HG03175 (cell line): ENCODE data around the gene SMC1B.
"Not testable (repeated sequence)": the region's sequence is repeated elsewhere in the genome, so short reads cannot be mapped to it uniquely, and the experiment has no call there.

ENCODE experiments used
- ATAC-seq: cut with Tn5 transposase; IDR thresholded peaks from one replicate; pipeline ENCODE4 v1.9.1; 2021; ENCODE audit warnings: mild to moderate bottlenecking, moderate library complexity; ENCODE audit not compliant: unreplicated experiment

Gene SMC1B

DNA sequence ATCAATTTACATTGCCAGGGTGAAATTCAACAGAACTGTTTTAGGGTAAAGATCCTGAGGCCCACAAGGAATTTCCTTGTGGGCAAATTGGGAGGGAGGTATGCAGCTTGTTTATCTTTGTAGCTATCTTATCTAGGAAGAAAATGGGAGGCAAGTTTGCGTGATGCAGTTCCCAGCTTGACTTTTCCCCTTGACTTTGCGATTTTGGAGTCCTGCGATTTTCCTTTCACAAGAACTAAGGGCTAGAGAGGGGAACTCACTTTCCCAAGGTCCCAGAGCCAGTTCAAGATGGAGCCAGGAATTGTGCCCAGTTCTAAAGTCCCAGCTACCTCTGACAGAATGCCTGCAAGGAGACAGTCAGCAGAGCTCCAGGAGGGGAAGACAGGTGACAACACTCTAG lies 30.8 kb upstream of the SMC1B start:
- ATAC-seq: no peak

DNA sequence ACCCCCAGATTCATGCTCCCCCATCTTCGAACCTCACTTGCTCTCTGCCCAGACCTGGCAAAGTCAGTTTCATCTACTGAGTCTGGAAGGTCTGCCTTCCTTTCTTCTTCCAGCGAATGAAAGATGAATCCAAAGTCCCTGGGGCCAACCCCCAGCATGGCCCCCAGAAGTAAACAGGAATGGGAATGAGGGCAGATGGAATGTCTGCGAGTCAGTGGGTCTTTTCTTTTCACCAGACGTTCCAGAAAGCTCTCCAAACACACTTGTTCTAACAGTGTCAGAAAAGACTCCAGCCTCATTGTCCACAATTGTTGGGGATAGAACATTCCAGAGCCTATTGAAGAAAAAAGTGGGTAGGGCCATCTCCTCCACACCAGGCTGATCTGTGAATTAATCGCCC lies 28.7 kb upstream of the SMC1B start:
- no peak for ATAC-seq

DNA sequence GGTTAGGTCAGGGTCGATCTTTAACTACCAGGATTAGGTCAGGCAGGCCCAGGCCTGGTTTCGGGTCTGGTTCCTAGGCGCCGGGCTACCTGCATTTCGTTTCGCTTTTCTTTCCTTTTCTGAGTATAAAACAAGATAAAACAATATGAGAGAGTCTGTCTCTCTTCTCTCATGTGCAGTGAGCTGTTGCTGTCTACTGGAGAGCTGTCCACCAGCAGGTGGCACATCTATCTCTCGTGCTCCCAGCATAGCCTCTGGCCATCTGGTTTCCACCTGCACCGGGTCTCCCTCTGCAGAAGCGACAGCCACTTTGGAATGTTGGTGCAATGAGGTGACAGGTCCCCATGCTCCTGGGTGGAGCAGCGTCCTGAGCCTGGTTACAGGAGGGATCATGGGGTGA lies 27.7 kb upstream of the SMC1B start:
- ATAC-seq: no peak

DNA sequence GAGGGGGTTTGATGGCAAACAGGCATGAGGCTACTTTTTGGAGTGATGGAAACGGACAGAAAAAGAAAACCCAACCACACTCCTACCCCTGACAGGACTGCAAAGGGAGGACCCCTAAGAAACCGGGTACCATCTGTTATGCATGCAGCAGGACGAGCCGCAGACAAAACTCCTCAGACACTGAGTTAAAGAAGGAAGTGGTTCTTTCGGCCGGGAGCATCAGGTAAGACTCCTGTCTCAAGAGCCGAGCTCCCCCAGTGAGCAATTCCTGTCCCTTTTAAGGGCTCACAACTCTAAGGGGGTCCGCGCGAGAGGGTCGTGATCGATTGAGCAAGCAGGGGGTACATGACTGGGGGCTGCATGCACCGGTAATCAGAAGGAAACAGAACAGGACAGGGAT lies 27.3 kb upstream of the SMC1B start:
- ATAC-seq: not testable (repeated sequence)

DNA sequence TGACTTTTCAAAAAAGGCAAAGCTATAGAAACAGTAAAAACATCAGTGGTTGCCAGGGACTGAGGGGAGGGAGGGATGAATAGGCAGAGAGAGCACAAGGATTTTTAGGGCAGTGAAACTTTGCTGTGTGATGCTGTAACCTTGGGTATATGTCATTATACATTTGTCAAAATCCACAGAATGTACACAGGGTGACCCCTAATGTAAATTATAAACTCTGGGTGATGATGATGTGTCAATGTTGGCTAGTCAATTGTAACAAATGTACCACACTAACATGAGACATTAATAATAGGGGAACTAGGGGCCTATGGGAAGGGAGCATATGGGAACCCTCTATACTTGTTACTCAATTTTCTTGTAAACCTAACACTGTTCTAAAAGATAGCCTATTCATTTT lies 24.9 kb upstream of the SMC1B start:
- ATAC-seq: no peak

DNA sequence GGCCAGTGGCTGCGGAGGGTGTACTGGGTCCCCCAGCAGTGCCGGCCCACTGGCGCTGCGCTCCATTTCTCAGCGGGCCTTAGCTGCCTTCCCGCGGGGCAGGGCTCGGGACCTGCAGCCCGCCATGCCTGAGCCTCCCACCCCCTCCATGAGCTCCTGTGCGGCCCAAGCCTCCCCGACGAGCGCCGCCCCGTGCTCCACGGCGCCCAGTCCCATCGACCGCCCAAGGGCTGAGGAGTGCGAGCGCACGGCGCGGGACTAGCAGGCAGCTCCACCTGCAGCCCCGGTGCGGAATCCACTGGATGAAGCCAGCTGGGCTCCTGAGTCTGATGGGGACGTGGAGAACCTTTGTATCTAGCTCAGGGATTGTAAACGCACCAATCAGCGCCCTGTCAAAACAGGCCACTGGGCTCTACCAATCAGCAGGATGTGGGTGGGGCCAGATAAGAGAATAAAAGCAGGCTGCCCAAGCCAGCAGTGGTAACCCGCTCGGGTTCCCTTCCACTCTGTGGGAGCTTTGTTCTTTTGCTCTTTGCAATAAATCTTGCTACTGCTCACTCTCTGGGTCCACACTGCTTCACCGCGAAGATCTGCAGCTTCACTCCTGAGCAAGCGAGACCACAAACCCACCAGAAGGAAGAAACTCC lies 23.6 kb upstream of the SMC1B start:
- ATAC-seq: not testable (repeated sequence)

DNA sequence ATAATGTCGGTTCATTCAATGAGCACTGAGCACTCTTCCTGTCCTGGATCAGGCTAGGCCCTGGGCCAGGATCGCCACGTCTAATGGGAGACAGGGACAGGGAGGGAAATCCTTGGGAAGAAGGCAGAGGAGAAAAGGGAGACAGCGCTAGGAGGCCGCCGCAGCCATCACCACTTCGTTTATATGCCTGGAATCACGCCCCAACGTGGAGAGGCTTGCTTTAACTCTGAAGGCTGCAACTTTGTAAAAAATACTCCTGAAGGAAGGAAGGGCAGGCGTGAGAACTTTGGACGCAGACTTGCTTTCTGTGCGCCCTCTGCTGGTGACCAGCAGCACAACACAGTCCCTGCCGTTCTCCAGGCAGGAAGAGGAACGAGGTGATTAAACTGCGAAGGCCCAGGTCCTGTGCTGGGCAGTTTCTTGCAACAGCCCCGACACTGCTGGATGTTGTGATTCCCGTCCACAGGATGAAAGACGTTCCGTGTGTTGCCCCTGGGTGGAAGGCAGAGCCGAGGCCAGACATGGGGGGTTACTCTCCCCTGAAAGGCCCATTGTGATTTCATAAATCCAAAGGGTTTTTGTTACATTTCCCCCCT lies 22.2 kb upstream of the SMC1B start:
- ATAC-seq: peak; percentile 42

DNA sequence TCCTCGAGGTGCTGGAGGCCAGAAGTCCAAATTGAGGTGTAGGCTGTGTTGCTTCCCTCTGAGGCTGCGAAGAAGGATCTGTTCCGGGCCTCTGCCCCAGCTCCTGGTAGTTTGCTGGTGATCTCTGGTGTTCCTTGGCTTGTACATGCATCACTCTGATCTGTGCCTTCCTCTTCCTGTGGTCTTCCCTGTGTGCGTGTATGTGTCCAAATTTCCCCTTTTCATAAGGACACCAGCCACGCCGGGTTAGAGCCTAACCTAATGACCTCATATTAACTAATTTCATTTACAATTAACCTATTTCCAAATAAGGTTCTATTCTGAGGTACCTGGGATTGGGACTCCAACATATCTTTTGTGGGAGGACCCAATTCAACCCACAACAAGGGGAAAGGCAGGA lies 21.6 kb upstream of the SMC1B start:
- ATAC-seq: no peak

DNA sequence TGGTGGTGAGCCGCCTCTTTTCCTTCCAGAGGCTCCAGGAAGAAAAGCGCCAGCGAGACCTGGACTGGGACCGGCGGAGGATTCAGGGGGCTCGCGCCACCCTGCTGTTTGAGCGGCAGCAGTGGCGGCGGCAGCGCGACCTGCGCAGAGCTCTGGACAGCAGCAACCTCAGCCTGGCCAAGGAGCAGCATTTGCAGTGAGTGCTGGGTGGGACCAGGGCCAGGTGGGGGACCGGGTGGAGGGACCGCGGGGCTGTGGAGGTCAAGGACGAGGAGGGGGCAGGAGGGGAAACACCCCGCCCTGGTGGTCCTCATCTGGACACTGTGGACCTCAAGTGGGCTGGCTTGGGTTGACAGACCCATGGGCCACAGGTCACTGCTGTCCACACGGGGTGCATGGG lies 17.5 kb upstream of the SMC1B start:
- ATAC-seq: no peak

DNA sequence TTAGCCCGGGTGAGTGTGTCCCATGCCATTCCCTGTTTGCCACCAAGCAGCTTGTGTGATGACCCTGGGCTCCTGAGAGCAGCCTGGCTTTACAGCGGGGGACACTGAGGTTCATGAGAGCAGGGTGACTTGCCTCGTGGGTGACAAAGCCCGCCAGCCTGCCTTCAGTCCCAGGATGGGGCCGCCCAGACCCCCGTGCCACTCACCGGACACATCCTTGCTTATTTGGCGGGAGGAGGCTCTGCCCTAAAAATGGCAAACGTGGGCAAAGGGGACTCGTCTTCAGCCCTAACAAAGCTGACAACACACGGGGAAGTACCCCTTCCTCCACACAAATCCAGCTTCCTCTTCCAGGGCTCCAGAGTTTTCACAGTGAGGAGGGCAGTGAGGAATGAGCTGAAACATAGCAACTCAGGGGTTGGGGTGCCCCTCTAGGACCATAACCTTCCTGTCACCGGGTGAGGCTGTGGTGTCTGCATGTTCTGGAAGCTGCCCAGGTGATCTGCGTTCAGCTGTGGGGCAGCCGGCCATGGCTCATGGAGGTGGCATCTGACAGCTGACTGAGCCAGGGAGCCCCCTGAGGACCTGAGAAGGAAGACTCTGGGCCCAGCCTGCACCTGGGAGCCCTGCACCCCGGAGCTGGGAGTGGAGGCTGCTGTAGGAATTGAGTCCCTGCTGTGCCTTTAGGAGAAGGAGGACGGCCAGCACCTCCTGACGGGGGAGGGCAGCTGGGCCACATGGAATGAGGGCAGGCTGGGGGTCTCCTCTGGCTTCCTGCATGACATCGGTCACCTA lies 16.8 kb upstream of the SMC1B start:
- ATAC-seq: no peak

DNA sequence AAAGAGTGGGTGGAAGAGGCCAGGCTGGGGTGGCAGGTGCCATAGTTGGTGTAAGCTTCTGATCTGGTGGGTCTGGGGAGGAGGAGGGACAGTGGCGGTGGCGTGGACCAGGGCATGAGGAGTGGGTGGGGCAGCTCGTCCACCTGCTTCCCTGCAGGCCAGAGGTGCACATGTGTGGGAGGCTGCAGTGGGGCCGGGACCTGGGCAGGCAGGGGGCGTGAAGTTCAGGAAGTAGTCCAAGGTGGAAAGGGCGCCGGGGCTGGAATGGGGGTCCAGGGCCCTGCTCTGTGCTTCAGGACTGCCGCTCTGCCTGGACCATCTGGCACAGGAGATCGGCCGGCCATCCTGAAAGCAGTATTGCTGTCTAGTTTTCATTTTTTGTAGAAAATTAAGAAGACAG lies 16.0 kb upstream of the SMC1B start:
- no peak for ATAC-seq

DNA sequence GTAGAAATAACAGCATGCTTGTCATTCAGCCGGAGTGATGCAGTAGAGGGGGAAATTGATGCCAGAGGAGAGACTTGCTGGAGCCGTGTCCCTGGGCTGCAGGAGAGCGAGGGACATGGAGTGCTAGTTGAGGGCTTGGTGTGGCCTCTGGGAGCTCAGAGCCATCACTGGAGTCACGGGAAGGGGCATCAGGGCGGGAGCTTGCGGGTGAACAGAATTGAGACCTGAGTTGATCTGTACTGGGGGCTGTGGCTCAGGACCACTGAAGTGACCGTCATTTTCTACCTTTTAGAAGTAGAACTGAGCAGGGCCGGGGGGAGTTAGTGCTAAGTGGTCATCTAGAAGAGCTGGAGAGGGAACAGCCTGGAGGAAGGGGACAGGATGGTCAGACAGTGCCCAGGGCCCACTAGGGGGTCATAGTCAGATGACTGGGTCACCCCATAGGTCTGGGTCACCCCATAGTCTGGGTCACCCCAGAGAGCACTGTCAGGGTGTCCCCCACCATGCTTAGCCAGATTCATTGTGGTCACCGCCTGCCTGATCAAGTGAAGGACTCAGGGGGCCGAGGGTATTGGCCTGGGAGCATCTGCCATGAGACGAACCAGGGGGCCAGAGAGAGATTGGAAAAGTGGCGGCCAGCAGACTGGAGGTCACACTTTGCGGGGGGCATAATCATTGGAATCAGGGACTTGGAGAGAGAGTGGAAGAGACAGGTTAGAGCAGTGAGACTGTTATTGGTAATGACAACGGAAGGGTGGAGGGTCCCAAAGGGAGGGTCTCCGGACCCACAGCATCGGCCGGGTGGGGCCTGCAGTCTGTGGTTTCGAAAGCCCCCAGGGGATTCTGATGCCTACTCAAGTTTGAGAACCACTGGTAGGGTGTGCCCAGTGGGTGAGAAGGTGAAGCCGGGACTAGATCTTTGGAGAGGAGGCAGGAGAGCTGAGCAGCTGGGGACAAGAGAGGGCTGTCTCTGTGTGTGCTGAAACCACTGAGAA lies 15.3 kb upstream of the SMC1B start:
- no peak for ATAC-seq

DNA sequence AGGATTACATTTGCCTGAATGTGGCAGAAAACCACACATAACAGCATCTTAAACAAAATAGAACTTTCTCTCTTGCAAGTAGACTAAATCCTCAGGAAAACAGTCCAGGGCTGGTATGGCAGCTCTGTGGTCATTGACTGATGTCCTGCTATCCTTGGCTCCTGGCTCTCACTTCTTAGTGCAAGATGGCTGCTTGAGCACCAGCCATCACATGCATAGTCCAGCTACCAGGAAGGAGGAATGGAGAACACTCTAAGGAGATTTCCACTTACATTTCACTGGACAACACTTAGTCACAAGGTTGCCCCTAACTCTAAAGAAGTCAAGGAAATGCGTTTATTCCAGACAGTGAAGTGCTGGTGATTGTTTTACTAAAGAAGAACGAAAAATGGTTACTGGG lies 13.7 kb upstream of the SMC1B start:
- ATAC-seq: no peak

DNA sequence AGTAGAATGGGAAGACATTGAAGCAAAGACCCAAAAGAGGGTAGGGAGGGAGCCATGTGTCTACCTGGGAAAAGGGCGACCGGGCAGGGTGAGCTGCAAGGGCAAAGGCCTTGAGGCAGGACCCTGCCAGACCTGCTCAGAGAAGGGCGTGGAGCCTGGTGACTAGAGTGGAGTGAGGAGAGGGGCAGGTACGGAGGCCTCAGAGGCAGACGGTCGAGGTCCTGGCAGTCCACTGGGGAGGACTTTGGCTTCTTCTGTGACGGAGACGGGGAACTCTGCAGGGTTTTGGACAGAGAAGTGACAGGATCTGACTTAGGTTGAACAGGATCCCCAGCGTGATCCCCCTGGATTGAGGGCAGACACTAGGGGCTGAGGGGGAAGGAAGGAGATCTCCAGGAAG lies 13.0 kb upstream of the SMC1B start:
- no peak for ATAC-seq

DNA sequence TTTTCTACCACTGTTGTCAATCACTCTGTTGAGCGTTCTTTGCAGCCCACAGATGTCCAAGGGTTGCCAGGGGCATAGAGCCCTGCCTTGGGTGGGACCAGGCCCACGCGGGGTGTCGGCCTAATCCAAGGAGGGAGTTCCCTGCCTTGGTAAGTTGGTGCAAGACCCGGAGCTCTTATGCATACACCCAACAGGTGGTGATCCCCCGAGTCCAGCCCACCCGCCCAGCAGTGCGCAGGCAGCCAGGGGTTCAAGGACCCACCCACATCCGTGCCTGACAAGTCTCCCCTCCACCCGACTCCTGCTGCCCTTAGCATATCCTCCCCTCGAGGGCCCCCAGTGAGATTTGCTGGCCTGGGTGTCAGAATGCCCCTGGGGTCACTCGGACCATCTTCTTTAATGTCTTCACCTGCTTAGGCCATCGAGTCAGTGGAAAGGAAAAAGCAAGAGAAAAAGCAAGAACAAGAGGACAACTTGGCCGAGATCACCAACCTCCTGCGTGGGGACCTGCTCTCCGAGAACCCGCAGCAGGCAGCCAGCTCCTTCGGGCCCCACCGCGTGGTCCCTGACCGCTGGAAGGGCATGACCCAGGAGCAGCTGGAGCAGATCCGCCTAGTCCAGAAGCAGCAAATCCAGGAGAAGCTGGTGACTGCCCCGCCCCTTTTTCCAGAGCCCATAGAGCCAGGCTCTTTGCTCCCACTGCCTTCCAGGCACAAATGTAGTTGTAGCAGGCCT lies 12.3 kb upstream of the SMC1B start:
- no peak for ATAC-seq

DNA sequence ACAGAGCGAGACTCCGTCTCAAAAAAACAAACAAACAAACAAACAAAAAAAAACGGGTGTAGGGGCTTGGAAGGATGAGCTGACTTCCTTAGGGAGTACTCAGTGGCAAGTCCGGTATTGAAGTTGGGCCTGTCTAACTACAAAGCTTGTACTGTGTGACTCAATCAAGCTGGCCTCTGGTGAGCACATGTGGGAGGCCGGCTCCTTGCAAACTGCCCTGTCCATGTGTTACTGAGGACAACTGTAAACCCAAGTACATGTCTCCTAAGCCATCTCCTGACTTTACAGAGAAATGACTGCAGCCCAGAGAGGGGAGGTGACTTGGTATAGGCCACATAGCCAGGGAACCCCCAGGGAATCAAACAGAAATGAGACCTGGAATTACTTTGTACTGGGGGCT lies 11.7 kb upstream of the SMC1B start:
- no peak for ATAC-seq

DNA sequence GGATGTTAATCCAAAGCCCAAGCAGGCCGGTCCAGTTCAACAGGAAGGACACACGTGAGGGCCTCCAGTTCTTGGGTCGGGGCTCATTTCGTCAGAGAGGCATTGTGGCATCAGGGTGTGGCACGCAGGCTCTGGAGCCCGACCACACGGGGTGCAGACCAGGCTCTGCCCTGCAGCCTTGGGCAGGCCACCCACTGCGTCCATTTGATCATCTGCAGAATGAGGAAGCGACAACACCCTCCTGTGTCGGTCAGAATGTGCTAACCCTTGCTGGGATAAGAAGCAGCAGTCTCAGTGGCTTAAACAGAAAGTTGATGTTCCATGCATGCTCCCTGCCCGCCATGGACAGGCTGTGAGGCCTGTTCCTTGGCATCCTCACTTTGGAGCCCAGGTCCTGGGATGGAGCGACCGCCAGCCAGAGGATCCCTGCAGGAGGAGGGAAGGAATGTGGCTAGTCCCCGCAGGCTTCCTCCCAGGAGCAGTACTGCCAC lies 10.9 kb upstream of the SMC1B start:
- ATAC-seq: no peak

DNA sequence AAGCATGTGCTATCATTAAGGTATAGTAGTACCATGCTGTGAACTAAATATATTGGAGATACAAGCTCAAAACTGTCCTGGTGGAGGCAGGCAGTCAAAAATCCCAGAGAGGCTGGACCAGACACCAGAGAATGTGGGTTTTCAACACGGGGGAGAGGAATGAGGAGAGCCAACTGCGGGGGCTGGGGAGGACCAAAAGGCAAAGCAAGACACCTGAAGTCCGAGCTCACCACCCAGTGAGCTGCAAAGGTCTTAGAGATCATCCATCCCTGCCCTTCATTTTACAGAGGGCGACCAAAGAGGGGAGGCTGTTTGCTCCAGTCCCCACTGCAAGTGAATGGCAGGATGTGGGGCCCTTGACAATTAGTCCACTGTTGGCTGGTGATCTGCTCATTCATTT lies 10.1 kb upstream of the SMC1B start:
- ATAC-seq: no peak

DNA sequence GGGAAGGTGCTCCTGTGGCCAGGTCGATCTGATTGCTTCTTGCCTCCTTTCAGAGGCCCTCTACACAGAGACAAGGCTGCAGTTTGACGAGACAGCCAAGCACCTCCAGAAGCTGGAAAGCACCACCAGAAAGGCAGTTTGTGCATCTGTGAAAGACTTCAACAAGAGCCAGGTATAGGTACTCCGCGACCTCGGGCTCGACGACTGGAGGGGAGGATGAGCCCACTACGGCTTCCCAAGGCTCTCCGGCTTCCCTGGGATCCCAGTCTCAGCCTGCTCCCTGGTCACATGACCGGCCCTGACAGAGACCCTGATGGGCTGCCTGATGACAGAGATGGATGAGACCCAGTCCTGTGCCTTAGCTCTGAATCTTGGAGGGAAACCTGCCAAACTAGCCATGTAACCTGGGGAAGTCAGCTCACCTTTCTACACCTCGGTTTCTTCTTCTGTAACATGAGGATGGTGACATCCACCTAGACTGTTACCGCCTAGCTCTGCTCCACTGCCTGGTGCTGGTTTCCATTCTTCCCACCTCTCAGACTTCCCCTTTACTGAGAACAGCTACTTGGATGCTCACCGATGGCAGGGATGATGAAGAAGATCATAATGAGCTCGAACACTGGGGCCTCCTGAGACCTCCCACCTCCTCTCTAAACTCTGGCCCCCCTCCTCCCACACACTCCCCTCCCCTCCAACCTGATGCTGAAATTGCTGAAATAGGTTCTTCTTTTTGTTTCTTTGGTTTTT lies 9.0 kb upstream of the SMC1B start:
- ATAC-seq: no peak
